ENCODE measurements around the gene C8B.

The C8B gene

GRCh38 chr1:56908619-56909221 is 57.1 kb downstream of the C8B start:
- no peak overlapping the region for H3K4me3 ChIP-seq (ENCODE audit: low read depth, low read length)
- TF ChIP-seq, protein P1, sequence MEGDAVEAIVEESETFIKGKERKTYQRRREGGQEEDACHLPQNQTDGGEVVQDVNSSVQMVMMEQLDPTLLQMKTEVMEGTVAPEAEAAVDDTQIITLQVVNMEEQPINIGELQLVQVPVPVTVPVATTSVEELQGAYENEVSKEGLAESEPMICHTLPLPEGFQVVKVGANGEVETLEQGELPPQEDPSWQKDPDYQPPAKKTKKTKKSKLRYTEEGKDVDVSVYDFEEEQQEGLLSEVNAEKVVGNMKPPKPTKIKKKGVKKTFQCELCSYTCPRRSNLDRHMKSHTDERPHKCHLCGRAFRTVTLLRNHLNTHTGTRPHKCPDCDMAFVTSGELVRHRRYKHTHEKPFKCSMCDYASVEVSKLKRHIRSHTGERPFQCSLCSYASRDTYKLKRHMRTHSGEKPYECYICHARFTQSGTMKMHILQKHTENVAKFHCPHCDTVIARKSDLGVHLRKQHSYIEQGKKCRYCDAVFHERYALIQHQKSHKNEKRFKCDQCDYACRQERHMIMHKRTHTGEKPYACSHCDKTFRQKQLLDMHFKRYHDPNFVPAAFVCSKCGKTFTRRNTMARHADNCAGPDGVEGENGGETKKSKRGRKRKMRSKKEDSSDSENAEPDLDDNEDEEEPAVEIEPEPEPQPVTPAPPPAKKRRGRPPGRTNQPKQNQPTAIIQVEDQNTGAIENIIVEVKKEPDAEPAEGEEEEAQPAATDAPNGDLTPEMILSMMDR (IDR thresholded peaks at IDR 0.05; ENCODE audit: low read depth, low read length, missing control alignments): no peak
- no peak for DNase-seq (ENCODE audit: low read depth)

DNA sequence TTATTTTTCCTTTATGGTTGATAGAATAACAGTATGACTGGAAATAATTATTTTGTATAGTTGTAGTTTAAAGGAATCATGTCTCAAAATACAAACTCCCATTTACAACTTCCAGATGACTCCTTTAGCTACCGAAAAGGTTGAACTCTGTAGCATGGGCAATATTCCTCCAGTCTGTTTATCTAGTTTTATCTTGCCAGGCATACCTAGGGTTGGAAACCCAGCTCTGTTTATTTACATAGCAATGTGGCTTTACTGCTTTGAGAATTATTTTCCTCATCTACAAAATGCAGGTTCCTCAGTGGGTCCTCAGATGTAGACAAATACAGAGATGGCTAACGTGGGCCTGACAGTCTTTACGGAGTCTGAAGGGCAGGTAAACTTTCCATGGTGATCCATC is 60.1 kb downstream of the C8B start:
- no peak overlapping the region for H3K4me3 ChIP-seq (ENCODE audit: low read depth, low read length)
- TF ChIP-seq, protein P1 (IDR thresholded peaks at IDR 0.05; ENCODE audit: low read depth, low read length, missing control alignments): no peak
- no peak for DNase-seq (ENCODE audit: low read depth)

- no peak for DNase-seq (ENCODE audit: low read depth)
- H3K4me3 ChIP-seq (ENCODE audit: low read depth, low read length): no peak overlapping the region
- TF ChIP-seq, protein P1 (IDR thresholded peaks at IDR 0.05; ENCODE audit: low read depth, low read length, missing control alignments): no peak
Observed at GRCh38 chr1:56904663-56905397, 61.0 kb downstream of the C8B start.

GRCh38 chr1:56903778-56904177 is 62.0 kb downstream of the C8B start:
- TF ChIP-seq, protein P1 (IDR thresholded peaks at IDR 0.05; ENCODE audit: low read depth, low read length, missing control alignments): no peak
- no peak for DNase-seq (ENCODE audit: low read depth)
- H3K4me3 ChIP-seq (ENCODE audit: low read depth, low read length): no peak overlapping the region

DNA sequence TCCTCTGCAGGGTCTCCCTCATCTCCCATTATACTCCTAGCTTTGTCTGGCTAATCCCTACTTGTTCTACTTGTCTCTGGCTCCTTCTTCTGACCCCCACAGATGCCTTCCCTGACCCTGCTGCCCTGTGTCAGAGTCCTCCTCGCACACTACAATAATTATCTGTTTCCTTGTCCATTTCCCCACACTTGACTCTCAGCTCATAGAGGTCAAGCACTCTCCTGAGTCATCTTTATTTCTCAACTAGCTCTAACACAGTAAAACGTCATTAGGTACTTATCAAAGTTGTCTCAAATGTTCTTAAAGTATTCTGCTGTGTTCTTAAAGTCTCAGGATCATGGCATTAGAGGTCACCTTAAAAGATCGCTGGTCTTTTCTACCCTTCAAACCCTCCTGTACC is 64.1 kb downstream of the C8B start:
- no peak overlapping the region for H3K4me3 ChIP-seq (ENCODE audit: low read depth, low read length)
- TF ChIP-seq, protein P1 (IDR thresholded peaks at IDR 0.05; ENCODE audit: low read depth, low read length, missing control alignments): no peak
- DNase-seq (ENCODE audit: low read depth): no peak

- no peak overlapping the region for H3K4me3 ChIP-seq (ENCODE audit: low read depth, low read length)
- no peak for DNase-seq (ENCODE audit: low read depth)
- TF ChIP-seq, protein P1 (IDR thresholded peaks at IDR 0.05; ENCODE audit: low read depth, low read length, missing control alignments): no peak
Observed at GRCh38 chr1:56898879-56899278, 66.9 kb downstream of the C8B start.

DNA sequence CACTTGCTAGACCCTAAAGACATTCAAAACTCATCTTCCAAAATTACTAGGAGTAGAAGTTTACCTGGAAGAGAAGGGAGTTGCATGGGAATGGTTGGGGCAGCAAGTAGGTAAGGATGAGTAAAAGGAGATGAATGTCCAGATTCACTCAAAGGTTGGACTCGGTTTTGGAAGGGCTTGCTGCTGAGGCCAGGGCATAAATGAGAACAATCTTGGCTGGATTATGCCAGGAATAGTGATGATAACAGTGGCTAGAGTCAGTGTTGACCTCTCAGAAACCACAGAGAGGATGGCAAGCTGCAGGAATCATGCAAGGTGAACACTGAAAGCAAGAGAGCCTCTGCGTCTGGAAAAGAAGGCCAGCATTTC is 67.8 kb downstream of the C8B start:
- DNase-seq (ENCODE audit: low read depth): no peak
- TF ChIP-seq, protein P1 (IDR thresholded peaks at IDR 0.05; ENCODE audit: low read depth, low read length, missing control alignments): no peak
- H3K4me3 ChIP-seq (ENCODE audit: low read depth, low read length): no peak overlapping the region
